Stimulated activated CD8-positive, alpha-beta memory T cell treated with anti-CD3 and anti-CD28 coated beads, Interleukin-7, amount 100 ng/mL, for 4 hours (primary cell): ENCODE results near the gene TRMT112.
"Not testable (repeated sequence)": the region's sequence is repeated elsewhere in the genome, so short reads cannot be mapped to it uniquely, and the experiment has no call there.

Source experiments
- DNase-seq, 2 donors: peaks; one replicate each; pipeline ENCODE4 v3.0.0-alpha.2; 2020; ENCODE audit warnings: low read depth in 2 of 2

Gene TRMT112

DNA sequence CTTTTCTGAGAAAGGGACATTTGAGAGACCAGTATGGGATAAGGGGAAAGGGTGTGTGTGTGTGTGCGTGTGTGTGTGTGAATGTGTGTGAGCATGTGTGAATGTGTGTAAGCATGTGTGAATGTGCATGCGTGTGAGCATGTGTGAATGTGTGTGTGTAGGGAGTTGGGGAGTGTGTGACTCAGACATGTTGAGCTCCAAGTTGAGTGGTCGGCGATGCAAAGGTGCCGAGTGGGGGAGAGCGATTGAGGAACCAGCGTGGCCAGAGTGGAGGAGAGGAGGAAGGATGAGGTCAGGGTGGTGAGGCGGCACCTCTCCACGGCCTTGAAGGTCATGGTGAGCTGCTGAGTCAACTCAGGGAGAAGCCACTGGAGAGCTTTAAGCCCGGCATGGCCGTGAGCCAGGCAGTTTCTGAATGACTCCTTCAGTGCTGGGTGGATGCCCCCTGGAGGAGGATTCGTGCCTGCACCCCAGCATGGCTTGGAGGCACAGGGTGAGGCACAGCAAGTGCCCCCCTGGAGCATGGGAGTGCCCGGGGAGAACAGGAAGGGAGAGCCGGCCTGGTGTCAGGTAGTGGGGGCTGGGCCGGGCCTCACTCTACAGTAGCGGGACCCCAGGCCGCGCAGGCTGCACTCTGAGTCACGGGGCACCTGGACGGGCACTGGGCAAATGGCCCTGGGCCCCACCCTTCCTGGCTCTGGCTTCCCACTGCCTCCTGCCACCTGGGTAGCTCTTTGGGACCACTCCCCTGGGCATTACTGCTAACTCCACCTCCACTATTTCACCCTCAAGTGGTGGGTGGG, 14.4 kb upstream of the TRMT112 start:
- DNase-seq, result peak; percentile 50 to 68

DNA sequence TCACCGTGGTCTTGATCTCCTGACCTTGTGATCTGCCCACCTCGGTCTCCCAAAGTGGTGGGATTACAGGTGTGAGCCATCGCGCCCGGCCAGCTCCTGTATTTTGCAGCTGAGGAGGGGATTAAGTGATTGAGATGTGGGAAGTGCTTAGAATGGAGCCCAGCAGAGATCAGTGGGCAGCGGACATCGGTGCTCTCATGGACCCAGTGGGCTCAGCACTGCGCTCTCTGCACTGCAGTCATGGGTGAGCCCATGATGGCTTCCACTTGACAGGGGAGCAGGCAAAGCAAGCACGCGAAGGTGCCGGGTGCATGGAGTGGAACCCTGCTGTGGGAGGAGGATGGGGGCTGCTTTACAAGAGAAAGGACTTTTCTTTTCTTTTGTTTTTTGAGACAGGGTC, 13.5 kb upstream of the TRMT112 start:
- no peak for DNase-seq

DNA sequence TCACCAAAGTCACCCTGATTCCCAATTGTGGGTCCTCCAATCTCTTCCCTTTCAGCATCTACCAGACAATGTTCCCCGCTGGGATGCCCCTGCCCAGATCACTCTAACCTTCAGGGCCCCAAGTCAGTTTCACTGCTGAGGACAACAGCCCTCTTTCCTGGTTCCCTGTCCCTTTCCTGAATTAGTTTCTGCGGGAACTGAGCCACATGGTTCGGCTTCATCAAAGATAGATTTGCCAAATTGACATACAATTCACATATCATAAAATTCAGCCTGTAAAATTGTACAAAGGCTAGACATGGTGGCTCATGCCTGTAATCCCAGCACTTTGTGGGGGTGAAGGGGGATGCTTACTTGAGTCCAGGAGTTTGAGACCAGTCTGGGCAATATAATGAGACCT, 10.6 kb upstream of the TRMT112 start:
- no peak for DNase-seq

DNA sequence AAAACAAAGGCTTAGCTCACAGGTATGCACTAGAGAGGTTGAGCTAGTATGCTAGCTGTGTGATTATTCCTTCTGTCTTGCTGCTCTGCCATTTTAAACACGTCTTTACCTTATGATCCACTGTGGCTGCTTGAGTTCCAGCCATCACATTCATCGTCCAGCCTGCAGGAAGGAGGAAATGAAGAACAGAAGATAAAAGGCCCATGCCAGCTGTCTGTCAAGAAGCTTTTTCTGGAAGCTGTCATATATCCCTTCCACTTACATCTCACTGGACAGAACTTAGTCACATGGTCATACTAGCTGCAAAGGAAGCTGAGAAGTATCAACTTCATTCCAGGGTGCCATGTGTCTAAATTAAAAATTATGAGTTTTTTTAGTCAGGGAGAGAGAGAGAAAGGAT, 10.0 kb upstream of the TRMT112 start:
- DNase-seq, result no peak

DNA sequence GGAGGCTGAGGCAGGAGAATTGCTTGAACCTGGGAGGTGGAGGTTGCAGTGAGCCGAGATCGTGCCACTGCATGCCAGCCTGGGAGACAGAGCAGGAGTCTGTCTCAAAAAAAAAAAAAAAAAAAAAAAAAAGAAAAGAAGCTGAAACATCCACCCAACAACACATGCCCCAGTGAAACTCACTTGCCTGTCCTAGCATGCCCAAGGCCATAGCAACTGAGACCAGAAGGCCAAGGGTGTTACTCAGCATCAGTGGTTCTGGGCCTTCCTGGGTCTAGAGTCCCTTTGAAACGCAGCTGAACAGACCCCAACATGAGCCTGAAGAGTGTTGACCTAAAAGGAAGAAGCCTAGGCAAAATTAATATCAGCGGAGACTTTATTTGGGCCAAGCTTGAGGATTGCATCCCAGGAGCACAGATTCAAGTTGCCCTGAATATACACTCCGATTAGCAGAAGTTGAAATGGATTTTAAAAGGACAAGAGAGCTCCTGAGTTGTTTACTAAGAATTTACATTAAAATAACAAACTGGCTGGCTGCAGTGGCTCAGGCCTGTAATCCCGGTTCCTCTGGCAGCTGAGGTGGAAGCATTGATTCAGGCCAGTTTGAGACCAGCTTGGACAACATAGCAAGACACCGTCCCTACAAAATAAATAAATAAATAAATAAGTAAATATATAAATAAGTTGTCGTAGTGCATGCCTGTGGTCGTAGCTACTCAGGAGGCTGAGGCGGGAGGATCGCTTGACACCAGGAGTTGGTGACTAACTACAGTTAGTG, 7.5 kb upstream of the TRMT112 start:
- DNase-seq, result no peak

DNA sequence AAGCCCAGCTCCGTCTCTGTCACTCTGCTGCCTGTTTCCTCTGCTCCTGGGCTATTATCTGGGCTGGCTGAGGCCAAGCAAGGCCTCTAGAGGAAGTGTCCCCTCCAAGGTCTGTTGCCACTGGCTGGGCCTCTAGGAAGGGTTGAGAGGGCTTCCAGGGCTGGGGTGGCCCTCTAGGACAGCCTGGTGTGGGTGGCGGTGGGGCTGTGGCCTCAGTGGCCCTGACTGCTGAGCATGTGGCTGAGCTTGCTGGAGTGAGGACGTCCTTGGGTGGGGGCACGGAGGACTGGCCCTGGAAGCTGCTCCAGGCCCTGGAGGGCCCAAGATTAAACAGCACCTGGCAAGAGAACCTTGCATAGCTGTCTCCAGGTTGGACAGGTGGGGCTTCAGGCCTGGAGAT, 6.6 kb upstream of the TRMT112 start:
- DNase-seq, result not testable (repeated sequence)

DNA sequence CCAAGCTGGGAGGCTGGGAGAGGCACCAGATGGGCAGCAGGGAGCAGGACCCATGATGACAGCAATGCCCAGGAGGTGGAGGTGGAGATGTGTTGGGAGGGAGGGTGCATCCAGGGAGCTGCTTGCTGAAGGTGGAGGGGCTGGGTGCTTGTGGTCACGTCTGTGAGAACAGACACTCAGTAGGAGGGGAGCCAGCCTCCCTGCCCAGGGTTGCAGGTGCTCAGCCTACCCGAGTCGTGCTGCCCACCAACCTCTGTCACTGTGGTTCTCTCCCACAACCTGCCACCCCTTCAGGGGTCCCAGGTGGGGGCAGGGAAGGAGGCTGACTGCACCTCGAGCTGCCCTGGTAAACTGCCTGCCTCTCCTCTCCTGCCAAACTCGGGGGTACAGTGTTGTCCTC, 6.0 kb upstream of the TRMT112 start:
- DNase-seq, result no peak

DNA sequence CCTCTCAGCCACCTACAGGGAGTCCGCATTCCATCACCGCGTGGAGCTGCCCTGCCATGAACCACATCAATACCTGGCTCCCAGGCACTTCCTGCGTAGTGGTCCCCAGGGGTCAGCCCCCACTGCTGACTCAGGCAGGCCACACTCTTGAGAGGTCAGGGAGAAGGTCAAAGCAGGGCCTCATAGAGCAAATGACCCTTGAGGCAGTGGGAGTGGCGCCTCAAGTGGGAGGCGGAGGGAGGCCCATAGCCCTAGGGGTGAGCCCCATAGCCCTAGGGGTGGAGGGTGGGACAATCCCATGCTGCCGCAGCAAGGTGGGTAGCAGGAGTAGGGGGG, 5.5 kb upstream of the TRMT112 start:
- no peak for DNase-seq

DNA sequence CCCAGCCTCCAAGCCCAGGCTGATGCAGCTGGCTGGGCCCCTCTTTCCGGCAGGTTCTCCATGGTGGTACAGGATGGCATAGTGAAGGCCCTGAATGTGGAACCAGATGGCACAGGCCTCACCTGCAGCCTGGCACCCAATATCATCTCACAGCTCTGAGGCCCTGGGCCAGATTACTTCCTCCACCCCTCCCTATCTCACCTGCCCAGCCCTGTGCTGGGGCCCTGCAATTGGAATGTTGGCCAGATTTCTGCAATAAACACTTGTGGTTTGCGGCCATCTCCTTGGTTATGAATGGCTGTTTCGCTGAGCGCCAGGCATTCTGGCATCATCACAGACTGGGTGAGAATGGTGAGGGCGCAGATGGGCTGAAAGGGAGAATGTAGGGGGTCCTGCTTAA, 4.2 kb upstream of the TRMT112 start:
- DNase-seq, result no peak

DNA sequence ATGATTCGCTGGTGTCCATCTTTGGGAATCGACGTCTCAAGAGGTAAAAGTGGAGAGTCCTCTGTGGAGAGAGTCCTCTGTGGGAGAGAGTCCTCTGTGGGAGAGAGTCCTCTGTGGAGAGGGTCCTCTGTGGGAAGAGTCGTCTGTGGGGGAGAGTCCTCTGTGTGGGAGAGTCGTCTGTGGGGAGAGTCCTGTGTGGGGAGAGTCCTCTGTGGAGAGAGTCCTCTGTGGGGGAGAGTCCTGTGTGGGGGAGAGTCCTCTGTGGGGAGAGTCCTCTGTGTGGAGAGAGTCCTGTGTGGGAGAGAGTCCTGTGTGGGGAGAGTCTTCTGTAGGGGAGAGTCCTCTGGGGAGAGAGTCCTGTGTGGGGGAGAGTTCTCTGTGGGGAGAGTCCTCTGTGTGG, 3.7 kb upstream of the TRMT112 start:
- no peak for DNase-seq

DNA sequence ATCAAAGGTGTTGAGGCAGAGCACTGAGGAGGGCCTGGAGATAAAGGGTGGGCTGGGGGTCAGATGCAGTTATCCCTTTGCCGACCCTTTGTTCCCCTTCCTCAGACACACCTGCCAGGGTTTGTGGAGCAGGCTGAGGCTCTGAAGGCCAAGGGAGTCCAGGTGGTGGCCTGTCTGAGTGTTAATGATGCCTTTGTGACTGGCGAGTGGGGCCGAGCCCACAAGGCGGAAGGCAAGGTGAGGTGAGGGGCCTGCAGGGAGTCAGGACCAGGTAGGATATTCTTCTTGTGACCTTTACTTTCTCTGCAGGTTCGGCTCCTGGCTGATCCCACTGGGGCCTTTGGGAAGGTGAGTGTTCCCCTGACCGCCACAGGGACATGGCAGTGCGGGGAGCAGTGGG, 3.2 kb upstream of the TRMT112 start:
- no peak for DNase-seq

DNA sequence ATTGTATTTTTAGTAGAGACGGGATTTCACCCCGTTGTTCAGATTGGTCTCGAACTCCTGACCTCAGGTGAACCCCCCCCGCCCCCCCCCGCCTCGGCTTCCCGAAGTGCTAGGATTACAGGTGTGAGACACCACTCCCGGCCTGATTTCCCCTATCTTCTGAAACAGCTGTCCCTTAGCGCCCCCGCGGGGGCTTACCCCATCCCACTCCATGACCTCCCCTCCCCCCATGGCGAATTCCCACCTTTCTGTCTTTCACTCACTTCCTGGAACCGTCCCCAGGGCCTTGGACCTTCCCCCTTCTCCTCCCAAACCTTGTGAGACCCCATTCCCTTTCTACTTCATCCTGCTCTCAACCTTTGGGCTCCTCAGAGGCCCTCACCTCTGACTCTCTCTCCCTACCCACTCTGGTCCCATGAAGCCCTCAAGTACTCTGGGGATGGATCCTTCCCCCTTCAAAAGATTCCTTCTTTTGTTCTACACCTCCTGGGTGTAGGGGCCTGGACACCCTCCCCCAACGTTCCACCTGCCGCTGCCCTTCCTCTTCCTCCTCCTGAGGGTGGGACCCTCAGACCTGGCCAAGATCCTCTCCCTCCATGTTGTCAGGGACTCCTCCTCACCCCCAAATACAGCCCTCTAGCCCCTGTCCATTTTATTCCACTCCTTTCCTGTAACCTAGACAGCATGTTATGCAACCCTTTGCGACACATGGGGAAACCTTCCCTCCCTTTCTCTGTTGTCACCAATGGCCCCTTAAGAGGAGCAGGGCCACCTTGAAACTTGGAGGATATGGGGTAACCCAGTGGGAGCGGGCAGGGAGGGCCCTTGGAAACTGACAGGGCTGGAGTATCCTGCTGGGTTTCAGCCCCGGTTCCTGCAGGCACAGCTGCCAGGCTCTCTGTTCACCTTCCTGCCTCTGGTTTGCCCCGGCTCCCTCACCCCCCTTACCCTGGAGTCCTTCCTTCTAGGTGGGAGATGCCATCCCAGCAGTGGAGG, 1.7 kb upstream of the TRMT112 start:
- DNase-seq, result no peak

DNA sequence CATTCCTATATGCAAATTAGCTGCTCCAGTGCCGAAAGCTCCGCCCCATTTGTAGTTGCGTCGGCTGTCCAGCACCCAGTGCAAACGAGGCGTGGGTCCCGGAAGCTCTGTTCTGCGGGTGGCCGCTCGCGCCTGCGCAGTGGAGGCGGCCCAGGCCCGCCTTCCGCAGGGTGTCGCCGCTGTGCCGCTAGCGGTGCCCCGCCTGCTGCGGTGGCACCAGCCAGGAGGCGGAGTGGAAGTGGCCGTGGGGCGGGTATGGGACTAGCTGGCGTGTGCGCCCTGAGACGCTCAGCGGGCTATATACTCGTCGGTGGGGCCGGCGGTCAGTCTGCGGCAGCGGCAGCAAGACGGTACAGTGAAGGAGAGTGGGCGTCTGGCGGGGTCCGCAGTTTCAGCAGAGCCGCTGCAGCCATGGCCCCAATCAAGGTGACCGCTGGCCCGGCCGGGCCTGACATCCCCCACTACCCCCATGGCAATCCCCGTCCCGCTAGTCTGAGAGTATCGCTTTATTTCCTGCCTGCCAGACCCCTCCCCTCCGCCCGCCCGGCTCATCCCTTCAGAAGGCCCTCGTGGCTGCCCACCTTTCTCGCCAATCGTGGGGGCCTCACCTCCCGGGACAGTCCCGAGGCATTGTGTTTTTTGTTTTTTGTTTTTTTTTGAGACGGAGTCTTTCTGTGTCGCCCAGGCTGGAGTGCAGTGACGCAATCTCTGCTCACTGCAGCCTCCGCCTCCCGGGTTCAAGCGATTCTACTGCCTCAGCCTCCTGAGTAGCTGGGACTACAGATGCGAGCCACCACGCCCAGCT, 804 bp upstream of the TRMT112 start, which contains the start of gene PRDX5:
Gene PRDX5 (plus strand): TSS at position 161 of the 805 bp plus-strand sequence. CDS start 95 bp downstream, at position 256.
- DNase-seq, result peak; percentile 89 to 93

DNA sequence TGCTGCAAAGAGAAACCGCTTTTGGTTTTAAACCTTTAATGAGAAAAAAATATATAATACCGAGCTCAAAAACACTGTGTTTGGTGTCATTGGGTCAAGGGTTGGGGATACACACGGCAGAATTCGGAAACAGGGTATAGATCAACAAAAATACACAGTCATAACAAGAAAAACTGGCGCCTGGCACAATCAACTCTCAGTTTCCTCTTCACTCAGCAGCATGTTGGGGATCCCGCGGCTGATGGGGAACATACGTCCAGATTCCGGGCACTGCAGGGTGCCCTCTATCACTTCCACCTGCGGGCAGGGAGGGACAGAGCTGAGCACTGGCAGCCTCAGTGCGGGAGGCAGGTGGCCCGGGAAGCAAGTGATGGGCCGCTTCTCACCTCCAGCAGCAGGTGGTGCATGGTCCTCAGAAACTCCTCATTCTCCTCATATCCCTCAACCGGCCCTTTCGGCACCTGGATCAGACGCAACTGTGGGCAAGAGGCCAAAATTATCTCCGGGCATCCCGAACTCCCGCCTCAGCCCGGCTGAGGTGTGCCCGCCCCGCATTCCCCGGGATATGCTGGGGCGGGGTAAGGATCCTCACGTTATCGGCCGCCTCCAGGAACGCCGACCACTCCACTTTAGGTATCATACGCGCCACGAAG, 561 bp downstream of the TRMT112 start:
- DNase-seq, result no peak

DNA sequence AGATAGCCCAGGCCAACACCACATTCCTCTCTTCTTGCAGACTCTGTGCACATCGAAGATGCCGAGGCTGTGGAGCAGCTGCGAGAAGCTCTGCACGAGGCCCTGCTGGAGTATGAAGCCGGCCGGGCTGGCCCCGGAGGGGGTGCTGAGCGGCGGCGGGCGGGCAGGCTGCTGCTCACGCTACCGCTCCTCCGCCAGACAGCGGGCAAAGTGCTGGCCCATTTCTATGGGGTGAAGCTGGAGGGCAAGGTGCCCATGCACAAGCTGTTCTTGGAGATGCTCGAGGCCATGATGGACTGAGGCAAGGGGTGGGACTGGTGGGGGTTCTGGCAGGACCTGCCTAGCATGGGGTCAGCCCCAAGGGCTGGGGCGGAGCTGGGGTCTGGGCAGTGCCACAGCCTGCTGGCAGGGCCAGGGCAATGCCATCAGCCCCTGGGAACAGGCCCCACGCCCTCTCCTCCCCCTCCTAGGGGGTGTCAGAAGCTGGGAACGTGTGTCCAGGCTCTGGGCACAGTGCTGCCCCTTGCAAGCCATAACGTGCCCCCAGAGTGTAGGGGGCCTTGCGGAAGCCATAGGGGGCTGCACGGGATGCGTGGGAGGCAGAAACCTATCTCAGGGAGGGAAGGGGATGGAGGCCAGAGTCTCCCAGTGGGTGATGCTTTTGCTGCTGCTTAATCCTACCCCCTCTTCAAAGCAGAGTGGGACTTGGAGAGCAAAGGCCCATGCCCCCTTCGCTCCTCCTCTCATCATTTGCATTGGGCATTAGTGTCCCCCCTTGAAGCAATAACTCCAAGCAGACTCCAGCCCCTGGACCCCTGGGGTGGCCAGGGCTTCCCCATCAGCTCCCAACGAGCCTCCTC, 1.5 kb downstream of the TRMT112 start:
- DNase-seq, result not testable (repeated sequence)

DNA sequence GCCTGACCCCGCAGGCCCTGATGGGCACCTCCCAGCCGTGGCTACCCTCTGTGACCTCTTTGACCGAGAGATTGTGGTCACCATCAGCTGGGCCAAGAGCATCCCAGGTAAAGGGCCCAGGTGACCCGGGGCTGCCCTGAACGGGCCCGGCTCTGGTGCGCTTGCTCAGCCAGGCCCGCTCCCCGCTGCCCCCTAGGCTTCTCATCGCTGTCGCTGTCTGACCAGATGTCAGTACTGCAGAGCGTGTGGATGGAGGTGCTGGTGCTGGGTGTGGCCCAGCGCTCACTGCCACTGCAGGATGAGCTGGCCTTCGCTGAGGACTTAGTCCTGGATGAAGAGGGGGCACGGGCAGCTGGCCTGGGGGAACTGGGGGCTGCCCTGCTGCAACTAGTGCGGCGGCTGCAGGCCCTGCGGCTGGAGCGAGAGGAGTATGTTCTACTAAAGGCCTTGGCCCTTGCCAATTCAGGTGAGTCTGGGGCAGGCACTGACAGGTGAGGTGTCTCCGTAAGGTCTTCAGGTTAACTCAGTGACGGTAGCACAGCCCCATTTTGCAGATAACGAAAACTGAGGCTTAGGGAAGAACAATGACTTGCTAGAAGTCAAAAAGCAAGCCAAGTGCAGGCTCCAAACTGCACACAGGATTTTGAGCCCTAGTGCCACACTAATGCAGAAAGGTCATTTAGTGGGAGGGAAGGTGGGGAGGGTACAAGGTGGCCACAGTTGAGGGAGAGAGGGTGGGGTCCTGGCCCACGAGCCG, 2.4 kb downstream of the TRMT112 start:
- DNase-seq, result no peak

DNA sequence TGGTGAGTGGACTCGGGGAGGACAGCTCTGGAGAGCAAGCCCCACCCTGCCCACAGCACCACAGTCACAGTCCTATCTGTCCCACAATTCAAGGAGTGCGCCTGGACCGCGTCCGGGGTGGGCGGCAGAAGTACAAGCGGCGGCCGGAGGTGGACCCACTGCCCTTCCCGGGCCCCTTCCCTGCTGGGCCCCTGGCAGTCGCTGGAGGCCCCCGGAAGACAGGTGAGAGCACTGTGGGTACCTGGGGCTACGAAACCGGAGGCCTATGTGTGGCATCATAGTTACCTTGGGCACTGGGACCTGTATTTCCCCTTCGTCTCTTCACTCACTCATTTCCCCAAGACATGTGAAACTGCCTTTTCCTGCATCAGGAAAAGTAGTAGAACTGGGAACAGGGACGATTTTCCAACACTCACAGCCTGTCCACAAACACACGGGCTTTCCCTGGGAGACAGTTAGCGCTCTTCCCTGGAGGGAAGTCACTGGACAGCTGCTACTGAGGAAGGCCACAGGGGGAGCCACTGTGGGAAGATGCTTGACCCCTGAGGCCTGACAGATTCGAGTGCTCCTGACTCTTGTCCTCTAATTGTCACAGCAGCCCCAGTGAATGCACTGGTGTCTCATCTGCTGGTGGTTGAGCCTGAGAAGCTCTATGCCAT, 3.1 kb downstream of the TRMT112 start:
- no peak for DNase-seq

DNA sequence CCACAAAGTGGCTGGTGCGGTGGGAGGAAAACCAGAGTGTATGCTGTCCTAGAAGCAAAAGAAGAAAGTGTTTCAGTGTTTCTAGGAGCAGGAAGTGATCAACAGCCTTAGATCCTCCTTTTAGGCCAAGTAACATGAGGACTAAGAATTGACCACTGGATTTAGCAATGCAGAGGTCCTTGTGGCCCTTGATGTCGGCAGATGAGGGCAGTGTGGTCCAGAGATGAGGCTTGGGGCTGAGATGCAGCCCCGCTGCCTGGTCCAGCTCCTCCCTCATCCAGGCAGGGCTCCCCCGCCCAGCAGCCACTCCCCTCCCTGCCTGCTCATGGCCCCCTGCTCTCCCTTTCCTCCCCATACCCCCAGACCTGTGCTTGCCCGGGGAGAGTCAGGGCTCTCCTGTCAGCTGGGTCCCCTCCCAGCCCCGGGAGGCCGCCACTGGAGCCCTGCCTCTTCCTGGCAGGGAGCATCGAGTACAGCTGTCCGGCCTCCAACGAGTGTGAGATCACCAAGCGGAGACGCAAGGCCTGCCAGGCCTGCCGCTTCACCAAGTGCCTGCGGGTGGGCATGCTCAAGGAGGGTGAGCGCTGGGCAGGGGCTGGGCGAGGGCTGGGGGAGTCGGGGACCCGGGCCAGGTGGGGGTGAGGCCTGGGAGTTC, 3.7 kb downstream of the TRMT112 start:
- no peak for DNase-seq
